Stimulated activated CD4-positive, alpha-beta T cell treated with anti-CD3 and anti-CD28 coated beads, Interleukin-1b, Interleukin-23, amount 100 ng/mL, for 4 hours (primary cell): ENCODE results near the gene HLA-DQB1.

Experiments
- DNase-seq, 2 donors: peaks; one replicate each; pipeline ENCODE4 v3.0.0-alpha.2; 2020; ENCODE audit warnings: low read depth in 2 of 2

HLA-DQB1 gene

GRCh38 chr6:32627249-32627648, 39.2 kb downstream of the HLA-DQB1 start:
- no peak for DNase-seq

DNA sequence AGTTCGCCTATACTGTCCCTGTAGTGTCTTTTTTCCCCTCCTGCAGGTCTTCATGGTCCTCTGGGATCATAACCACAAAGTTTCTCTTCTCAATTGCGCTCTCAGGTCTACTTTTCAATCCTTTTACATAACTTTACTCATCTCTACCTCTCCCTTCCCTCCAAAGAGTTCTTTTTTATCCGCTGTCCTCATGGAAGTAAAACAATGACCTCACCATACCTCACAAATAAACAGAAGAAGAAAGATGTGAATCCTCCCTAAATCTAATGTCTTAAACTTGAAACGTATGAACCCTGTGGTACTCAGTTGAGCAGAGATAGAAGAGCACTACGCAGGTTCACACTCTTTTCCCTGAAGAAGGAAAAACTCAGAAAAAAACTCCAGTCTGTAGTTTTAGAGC, 41.3 kb downstream of the HLA-DQB1 start:
- DNase-seq, result no peak

DNA sequence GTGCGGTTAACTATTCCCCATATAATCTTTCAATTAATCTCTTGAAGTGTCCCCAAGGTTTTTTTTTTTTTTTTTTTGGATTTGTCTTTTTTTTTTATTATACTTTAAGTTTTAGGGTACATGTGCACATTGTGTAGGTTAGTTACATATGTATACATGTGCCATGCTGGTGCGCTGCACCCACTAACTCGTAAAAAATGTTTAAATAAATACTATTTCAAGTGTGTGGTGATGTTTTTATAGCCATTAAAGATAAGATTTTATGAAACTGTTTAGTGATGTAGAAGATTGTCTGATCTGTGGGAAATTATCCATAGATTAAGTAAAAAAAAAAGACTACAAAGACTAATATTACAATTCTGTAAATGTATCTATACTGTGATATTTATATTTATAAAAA, 41.9 kb downstream of the HLA-DQB1 start:
- DNase-seq, result no peak

GRCh38 chr6:32623693-32624092, 42.8 kb downstream of the HLA-DQB1 start:
- no peak for DNase-seq

- peak in 1 of 2 donors; percentile 34 for DNase-seq
Observed at GRCh38 chr6:32622545-32623401, 43.7 kb downstream of the HLA-DQB1 start.

- DNase-seq, result no peak
Observed at GRCh38 chr6:32621372-32621771, 45.1 kb downstream of the HLA-DQB1 start.

GRCh38 chr6:32617751-32618150, 48.7 kb downstream of the HLA-DQB1 start:
- DNase-seq, result no peak

GRCh38 chr6:32615885-32616532, 50.4 kb downstream of the HLA-DQB1 start:
- DNase-seq, result no peak

DNA sequence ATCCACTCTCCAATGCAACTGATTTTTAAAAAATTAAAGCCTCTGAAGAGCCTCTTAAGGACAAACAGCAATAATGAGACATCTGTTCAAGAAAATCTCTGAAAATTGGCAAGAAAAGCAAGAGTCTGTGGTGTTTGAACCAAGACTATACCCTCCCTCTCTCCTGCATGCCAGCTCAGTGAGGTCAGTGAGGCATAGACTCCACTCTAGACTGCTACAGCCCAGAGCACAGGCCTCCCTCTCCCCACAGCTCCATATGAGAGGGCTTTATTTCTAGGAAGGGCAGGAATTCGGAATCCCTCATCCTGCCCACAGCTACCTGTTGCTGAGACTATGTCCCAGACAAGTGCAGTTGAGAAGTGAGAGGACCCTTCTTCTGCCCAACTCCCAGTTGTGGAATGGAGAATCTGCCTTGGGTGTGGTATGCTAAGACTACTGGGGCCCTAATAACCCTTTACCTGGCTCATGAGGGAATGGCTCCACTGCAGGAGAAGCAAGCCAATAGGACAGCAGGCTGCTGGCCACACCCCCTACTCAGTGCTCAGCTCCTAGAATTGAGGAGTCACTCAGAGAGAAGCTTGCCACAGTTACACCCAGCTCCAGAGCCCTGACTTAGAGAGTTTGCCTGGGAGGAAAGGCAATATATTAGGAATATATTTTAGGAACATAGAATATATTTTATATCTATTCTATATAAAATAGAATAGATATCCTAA, 51.9 kb downstream of the HLA-DQB1 start:
- no peak for DNase-seq

DNA sequence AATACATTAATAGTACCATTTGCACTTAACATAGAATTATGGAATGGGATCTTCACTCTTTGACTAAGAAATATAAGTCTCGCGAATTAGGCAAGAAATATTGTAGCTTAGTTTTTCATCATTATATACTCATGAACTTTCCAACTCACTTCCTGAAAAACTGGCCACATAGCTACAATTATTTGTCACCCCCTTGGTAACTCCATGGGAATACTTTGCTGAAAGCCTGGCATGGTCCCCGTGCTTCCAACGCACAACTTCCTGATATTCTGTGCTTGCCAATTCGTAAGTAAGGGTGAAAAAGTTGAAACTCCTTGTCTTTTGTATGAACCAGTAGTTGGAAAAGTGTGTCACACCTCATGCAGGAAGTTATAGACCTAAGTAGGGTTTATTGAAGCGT, 53.0 kb downstream of the HLA-DQB1 start:
- no peak for DNase-seq

DNA sequence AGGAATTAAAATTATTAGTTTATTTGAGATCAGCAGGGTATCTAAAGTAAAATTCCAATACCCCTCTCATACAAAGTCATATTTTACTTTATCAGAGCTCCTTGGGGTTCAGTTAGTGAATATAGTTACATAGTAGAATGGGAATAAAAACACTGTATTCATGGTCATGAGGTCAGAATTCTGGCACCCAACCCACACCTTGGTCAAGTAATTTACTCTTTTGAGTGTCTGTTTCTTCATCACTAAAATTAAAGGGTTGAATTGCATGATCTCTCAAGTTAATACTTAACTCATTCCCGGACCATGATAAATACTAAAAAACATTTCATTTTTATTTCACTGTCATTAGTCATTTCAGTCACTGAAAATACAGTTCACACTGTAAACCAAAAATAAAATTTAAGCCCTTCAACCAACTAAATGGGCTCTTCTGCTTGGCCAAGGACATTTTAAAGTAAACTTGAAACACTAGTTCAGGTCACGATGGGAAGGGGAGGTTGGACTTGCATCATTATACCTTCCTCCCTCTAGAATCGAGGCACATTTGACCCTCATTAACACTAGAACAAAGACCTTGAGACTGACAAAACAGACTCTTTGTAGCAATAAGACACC, 55.7 kb downstream of the HLA-DQB1 start:
- no peak for DNase-seq

DNA sequence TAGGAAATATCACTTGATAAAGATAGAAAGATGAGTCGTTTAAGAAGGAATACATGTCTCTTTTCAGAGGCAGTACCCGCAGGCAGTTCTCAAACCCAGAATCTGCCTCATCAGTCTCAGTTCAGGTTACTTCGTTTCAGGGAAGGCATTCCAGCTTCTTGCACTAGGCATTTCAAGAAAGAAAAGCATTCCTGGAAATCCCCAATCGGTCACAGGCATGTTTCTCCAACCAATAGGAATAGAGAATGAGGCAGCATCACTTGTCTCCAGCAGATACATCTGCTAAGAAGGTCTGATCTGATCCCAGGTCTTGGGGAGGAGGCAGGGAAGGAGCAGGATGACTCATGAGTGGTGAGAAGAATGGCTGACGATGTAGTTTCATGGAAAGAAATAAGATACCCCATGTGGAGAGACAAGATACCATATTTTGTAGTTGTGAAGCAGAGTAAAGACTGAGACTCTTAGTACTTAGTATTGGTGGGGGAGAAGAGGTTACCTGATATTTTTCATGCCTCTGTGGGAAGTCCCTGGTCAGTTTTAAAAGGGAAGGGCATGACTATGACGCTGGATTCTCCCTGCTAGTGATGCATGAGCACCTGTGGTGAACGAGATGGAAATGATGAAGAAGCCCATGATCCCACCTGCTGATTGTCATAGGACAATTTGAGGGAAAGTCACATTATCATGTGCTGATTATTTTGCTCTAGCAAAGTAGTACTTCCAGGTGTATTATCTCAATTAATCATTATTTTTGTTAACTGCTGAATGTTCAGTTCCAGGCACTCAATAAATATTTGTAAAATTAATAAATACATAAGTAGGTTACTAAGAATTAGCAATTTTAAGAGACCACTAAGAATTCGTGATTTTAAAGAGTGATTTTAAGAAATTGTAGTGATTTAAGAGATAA, 56.5 kb downstream of the HLA-DQB1 start:
- DNase-seq, result peak in 1 of 2 donors; percentile 50
